Measurements from ENCODE around the gene CATSPERB. TPM values are rescaled to one million over a fixed set of nuclear protein-coding genes. Genes with fewer than 3 reads are reported as not detected.

The CATSPERB gene
- total RNA-seq, 1 donor = 0.81 TPM

- no peak for TF ChIP-seq CTCF (IDR thresholded peaks at IDR 0.05; ENCODE audit: insufficient read depth, low read length)
- DNase-seq (ENCODE audit: low read depth) = peak; percentile 68
- no peak overlapping the region for H3K4me3 ChIP-seq (ENCODE audit: low read depth, low read length)
Measured at GRCh38 chr14:91727121-91727520, 4.8 kb downstream of the CATSPERB start.

- DNase-seq (ENCODE audit: low read depth) = peak; percentile 44
- no peak for TF ChIP-seq CTCF (IDR thresholded peaks at IDR 0.05; ENCODE audit: insufficient read depth, low read length)
- H3K4me3 ChIP-seq (ENCODE audit: low read depth, low read length) = no peak overlapping the region
Measured at GRCh38 chr14:91723501-91723900, 8.4 kb downstream of the CATSPERB start.

GRCh38 chr14:91722386-91722785, 9.5 kb downstream of the CATSPERB start:
- peak; percentile 37 for DNase-seq (ENCODE audit: low read depth)
- no peak overlapping the region for H3K4me3 ChIP-seq (ENCODE audit: low read depth, low read length)

GRCh38 chr14:91719839-91720238, 12.0 kb downstream of the CATSPERB start:
- H3K4me3 ChIP-seq (ENCODE audit: low read depth, low read length) = no peak overlapping the region
- no peak for TF ChIP-seq CTCF (IDR thresholded peaks at IDR 0.05; ENCODE audit: insufficient read depth, low read length)

More at GRCh38 chr14:91722386-91722785, 9.5 kb downstream of the CATSPERB start:
- no peak for TF ChIP-seq CTCF (IDR thresholded peaks at IDR 0.05; ENCODE audit: insufficient read depth, low read length)

GRCh38 chr14:91716999-91717398, 14.9 kb downstream of the CATSPERB start:
- DNase-seq (ENCODE audit: low read depth) = no peak
- no peak overlapping the region for H3K4me3 ChIP-seq (ENCODE audit: low read depth, low read length)
- TF ChIP-seq CTCF (IDR thresholded peaks at IDR 0.05; ENCODE audit: insufficient read depth, low read length) = no peak

More at GRCh38 chr14:91719839-91720238, 12.0 kb downstream of the CATSPERB start:
- no peak for DNase-seq (ENCODE audit: low read depth)

- no peak overlapping the region for H3K4me3 ChIP-seq (ENCODE audit: low read depth, low read length)
- no peak for DNase-seq (ENCODE audit: low read depth)
- peak; percentile 5 for TF ChIP-seq CTCF (IDR thresholded peaks at IDR 0.05; ENCODE audit: insufficient read depth, low read length)
Measured at GRCh38 chr14:91714805-91715204, 17.1 kb downstream of the CATSPERB start.

- H3K4me3 ChIP-seq (ENCODE audit: low read depth, low read length) = no peak overlapping the region
Measured at GRCh38 chr14:91708795-91709194, 23.1 kb downstream of the CATSPERB start.

More at GRCh38 chr14:91708795-91709194, 23.1 kb downstream of the CATSPERB start:
- no peak for TF ChIP-seq CTCF (IDR thresholded peaks at IDR 0.05; ENCODE audit: insufficient read depth, low read length)
- no peak for DNase-seq (ENCODE audit: low read depth)
